ENCODE measurements around the gene KCNJ3. TPM values are rescaled to one million over a fixed set of nuclear protein-coding genes. Genes with fewer than 3 reads are reported as not detected.

KCNJ3 gene
- total RNA-seq, 1 experiment from 2014 or later, result not detected

GRCh38 chr2:154771664-154772284 lies 73.3 kb downstream of the KCNJ3 start:
- BruUV-seq (replicated peaks), result no TSS peak
- ATAC-seq (no peak), DNase-seq (ENCODE audit: low read depth, low spot score) (no peak)
- H3K4me2 ChIP-seq (ENCODE audit: low read length), result no peak overlapping the region
- no peaks in the 10 kb centered on the region for H4K20me1 ChIP-seq (ENCODE audit: insufficient read depth)
- H3K36me3 ChIP-seq (ENCODE audit: control insufficient read depth in 1 of 2, insufficient read depth in 2 of 2, low read length in 2 of 2), result no peaks in the 10 kb centered on the region
- H3K27me3 ChIP-seq (ENCODE audit: insufficient read depth, low read length), result no peaks in the 10 kb centered on the region
- no peaks in the 10 kb centered on the region for H3K4me1 ChIP-seq (ENCODE audit: control insufficient read depth in 1 of 2, insufficient read depth in 2 of 2, low read length in 2 of 2)
- H3K9ac ChIP-seq (ENCODE audit: low read length), result no peak overlapping the region
- H3K27ac ChIP-seq (ENCODE audit: low read depth, low read length), result no peak overlapping the region
- H3K4me3 ChIP-seq (replicated peaks in 1 of 2; ENCODE audit: low read depth in 1 of 2, low read length in 2 of 2), result no peak overlapping the region
- ChIA-PET RAD21 (ENCODE audit: low non-redundant PET in 1 of 2, low total read pairs in 2 of 2, uncharacterized antibody in 2 of 2, unreplicated experiment in 2 of 2) (no interaction called here), CTCF (no interaction called here), POLR2A (no interaction called here)
- no peaks in the 10 kb centered on the region for H3K9me3 ChIP-seq (ENCODE audit: control insufficient read depth in 1 of 2, insufficient read depth in 1 of 2, low read depth in 1 of 2, low read length in 2 of 2)
- intact Hi-C loops (cut with micrococcal nuclease), result no loop called here
- no peaks in the 10 kb centered on the region for H3K79me2 ChIP-seq (ENCODE audit: insufficient read depth, low read length)
- no peak overlapping the region for H2AFZ ChIP-seq (ENCODE audit: low read depth, low read length, poor library complexity, severe bottlenecking)
- no peaks in the 10 kb centered on the region for H3K9me2 ChIP-seq (ENCODE audit: insufficient read depth)
- TF ChIP-seq FOSL1 (IDR thresholded peaks at IDR 0.05; ENCODE audit: low read depth), result no peak
- TF ChIP-seq CEBPB (IDR thresholded peaks at IDR 0.05; ENCODE audit: low read depth), result no peak
- no peak for TF ChIP-seq SIN3A (IDR thresholded peaks at IDR 0.05; ENCODE audit: low read depth)
- TF ChIP-seq POLR2A (IDR thresholded peaks at IDR 0.05; ENCODE audit: borderline replicate concordance, extremely low read depth, insufficient read depth, insufficient read length), result no peak
- TF ChIP-seq ZFX (IDR thresholded peaks at IDR 0.05), result no peak
- no peak for TF ChIP-seq SP1 (IDR thresholded peaks at IDR 0.05; ENCODE audit: low read depth)

GRCh38 chr2:154776825-154777224 lies 78.3 kb downstream of the KCNJ3 start:
- Histone ChIP-seq H2AFZ (ENCODE audit: low read depth, low read length, poor library complexity, severe bottlenecking) (no peak overlapping the region), H3K27ac (ENCODE audit: low read depth, low read length) (no peak overlapping the region)
- CTCF ChIA-PET, result no interaction called here

More at GRCh38 chr2:154776825-154777224, 78.3 kb downstream of the KCNJ3 start:
- H3K4me2 ChIP-seq (ENCODE audit: low read length), result no peak overlapping the region
- H3K79me2 ChIP-seq (ENCODE audit: insufficient read depth, low read length), result no peaks in the 10 kb centered on the region
- ChIA-PET POLR2A (no interaction called here), RAD21 (ENCODE audit: low non-redundant PET in 1 of 2, low total read pairs in 2 of 2, uncharacterized antibody in 2 of 2, unreplicated experiment in 2 of 2) (no interaction called here)
- H3K9me3 ChIP-seq (ENCODE audit: control insufficient read depth in 1 of 2, insufficient read depth in 1 of 2, low read depth in 1 of 2, low read length in 2 of 2), result no peaks in the 10 kb centered on the region
- no peak for TF ChIP-seq EGR1 (IDR thresholded peaks at IDR 0.05; ENCODE audit: low read depth)
- TF ChIP-seq ZFX (IDR thresholded peaks at IDR 0.05), result no peak
- no peak for TF ChIP-seq ELF1 (IDR thresholded peaks at IDR 0.05; ENCODE audit: borderline replicate concordance, low read depth)
- no peak for TF ChIP-seq EZH2phosphoT487 (IDR thresholded peaks at IDR 0.05; ENCODE audit: borderline replicate concordance)
- TF ChIP-seq FOSL1 (IDR thresholded peaks at IDR 0.05; ENCODE audit: low read depth), result no peak
- no peak for TF ChIP-seq ZNF274 (IDR thresholded peaks at IDR 0.05; ENCODE audit: low read depth, low read length)
- H3K4me1 ChIP-seq (ENCODE audit: control insufficient read depth in 1 of 2, insufficient read depth in 2 of 2, low read length in 2 of 2), result no peaks in the 10 kb centered on the region
- BruUV-seq (replicated peaks), result no TSS peak
- H4K20me1 ChIP-seq (ENCODE audit: insufficient read depth), result no peaks in the 10 kb centered on the region
- no peaks in the 10 kb centered on the region for H3K9me2 ChIP-seq (ENCODE audit: insufficient read depth)
- H3K36me3 ChIP-seq (ENCODE audit: control insufficient read depth in 1 of 2, insufficient read depth in 2 of 2, low read length in 2 of 2), result no peaks in the 10 kb centered on the region
- H3K27me3 ChIP-seq (ENCODE audit: insufficient read depth, low read length), result no peaks in the 10 kb centered on the region
- H3K4me3 ChIP-seq (replicated peaks in 1 of 2; ENCODE audit: low read depth in 1 of 2, low read length in 2 of 2), result no peak overlapping the region
- intact Hi-C loops (cut with micrococcal nuclease), result no loop called here
- no peak overlapping the region for H3K9ac ChIP-seq (ENCODE audit: low read length)
- DNase-seq (ENCODE audit: low read depth, low spot score) (no peak), ATAC-seq (no peak)
